Stimulated activated CD8-positive, alpha-beta memory T cell treated with anti-CD3 and anti-CD28 coated beads, Interleukin-4, amount 100 ng/mL, for 24 hours (primary cell): ENCODE data around the gene BNIP3.
"Not testable (repeated sequence)": the region's sequence is repeated elsewhere in the genome, so short reads cannot be mapped to it uniquely, and the experiment has no call there.

Experiments used
- DNase-seq: peaks from one replicate; pipeline ENCODE4 v3.0.0-alpha.2; 2020; ENCODE audit warnings: low read depth

BNIP3 gene

DNA sequence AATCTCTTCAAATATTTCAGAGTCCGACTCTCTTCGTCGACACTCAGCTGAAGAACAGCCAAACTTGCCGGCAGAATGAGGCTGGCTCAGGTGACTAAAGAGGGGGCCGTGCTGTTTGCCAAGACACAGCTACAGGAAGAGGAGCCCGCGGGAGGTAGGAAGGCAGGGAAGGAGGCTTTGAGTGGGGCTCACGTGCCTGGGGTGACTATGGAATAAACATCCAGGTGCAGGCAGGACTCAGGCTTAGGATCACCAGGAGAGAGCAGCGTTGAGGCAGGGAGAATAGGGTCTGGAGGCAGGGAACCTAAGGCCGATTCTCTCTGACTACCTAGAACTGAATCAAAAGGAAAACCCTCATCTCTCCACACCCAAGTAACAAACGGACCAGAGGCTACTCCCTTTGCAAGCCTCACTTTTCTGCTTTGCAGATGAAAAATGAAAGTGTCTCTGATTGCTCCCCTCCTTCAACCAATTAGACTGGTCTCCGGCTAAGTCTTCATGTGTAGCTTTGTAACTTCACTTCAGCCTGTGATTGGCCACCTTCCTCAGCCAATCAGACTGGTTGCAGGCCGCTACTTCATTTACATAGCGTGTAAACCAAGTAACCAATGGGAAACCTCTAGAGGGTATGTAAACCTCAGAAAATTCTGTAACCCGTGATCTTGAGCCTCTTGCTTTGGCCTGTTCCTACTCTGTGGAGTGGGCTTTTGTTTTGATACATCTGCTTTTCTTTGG is 19.7 kb upstream of the BNIP3 start:
- no peak for DNase-seq

DNA sequence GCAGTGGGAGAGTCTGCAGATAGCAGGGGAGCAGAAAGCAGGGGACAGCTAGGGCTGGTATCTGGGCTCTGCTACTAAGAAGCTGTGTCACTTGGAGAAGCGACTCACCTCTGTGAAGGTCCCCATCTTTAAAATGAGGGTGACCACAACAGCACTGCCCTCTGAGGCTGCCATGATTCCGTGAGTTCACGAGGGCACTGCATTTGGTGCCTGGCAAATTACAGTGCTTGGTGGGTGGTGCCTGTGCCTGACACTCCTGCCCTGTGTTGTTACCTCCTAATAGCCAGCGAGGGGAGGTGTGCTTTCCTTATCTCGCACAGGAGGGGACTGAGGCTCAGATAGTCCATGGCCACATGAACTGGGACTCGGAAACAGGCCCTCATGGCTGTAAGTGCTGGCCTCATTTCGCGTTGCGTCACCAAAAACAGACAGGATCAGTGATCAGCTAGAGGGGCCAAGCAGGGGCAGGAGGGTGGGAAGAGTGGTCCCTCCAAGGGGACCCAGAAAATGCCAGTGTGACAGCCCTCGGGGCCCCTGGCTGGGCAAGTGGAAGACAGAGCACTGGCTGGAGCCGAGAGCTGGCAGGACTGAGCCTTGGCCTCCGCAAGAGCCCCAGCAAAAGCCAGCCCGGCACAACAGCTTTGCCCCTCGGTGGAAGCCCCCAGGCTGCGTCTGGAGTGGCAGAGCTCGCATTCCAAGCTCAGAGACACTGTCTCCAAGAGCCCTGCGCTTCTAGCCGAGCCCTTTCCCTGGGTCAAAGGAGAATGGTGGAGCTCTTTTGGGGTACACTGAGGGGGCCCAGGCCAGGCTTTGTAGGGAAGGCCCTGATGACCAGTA is 17.3 kb upstream of the BNIP3 start:
- DNase-seq = no peak

DNA sequence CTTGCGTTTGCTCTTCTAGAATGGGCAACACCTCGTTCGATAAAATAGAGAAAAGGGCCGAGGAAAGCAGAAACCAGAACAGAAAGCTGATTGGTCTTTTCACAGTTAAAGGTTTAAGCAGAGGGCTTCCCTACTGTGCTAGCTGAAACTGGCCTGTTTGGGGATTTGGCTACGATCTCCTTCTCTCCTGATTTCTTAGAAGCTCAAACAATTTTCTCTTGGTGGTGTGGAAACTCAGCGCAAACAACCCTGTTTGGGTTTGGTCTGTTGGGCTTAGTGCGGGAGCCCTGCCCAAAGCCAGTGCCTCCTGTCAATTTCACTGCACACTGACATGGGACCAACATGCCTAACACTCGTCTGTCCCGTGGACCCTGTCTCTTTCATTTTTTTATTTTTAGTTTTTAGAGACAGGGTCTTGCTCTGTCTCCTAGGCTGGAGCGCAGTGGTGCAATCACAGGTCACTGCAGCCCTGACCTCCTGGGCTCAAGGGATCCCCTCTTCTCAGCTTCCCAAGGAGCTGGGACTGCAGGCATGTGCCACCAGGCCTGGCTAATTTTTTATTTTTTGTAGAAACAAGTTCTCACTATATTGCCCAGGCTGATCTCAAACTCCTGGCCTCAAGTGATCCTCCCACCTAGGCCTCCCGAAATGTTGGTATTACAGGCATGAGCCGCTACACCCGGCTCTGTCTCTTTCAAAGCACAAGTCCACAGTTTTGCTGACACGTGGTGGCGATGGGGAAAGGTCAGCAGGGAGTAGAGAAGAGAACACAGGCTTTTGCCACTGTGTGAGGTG is 16.5 kb upstream of the BNIP3 start:
- no peak for DNase-seq

- no peak for DNase-seq
Observed at GRCh38 chr10:131997366-131998049, 15.8 kb upstream of the BNIP3 start.

DNA sequence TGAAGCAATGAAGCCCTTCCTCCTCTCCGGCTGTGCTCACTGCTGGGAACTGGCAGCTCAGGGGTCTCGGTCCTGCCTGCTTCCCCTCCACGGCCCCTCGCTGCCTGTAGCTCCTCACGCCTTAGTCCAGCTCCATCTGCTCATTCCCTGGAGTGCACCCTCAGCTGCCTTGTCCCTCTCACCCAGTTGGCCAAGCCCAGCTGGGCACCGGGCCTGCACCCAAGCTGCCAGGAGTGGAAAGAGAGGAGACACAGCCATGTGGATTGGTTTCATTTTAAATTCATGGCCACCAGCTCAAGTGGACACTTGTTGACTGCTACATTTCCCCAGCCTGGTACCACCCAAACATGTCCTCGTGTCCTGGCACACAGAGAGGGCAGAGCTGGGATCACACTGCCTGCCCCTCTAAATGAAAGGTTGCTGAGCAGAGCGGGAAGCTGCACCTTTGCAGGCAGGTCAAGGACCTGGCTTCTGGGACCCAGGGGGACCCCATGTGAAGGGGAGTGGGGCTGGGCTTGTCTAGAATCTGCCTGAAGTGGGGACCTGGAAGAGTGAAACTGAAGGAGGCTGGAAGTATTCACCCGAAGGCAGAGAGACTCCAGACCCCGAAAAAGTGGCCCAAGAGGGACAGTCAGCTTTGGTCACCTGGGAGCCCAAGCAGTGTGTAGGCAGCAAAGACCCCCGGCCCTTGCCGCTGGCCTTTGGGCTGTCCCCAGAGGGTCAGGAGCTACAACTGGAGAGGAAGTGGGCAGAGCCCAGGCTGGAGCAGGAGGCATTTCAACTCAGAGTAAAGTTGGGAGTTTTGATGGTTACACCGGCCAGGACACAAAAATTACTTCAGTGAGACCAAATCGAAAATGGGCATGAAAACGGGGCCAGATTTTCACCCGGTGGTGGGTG is 15.0 kb upstream of the BNIP3 start:
- no peak for DNase-seq

DNA sequence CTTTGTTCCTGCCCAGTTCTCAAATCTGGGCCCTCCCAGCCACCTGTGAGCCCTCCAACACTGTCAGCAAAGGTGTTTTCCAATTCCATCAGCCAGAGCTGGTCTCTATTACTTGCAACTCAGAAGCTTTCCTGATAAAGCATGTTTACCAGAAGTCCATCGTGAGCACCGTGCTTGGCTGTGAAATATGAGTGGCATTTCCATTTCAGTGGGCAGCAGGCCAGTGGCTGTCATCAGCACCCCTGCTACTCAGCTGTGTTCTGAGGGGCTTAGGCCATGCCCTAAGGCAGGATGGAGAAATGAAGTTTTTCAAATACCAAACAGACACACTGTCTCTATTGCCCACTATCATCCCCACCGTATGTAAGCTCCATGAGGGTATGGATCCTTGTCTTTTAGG is 12.7 kb upstream of the BNIP3 start:
- DNase-seq = no peak

DNA sequence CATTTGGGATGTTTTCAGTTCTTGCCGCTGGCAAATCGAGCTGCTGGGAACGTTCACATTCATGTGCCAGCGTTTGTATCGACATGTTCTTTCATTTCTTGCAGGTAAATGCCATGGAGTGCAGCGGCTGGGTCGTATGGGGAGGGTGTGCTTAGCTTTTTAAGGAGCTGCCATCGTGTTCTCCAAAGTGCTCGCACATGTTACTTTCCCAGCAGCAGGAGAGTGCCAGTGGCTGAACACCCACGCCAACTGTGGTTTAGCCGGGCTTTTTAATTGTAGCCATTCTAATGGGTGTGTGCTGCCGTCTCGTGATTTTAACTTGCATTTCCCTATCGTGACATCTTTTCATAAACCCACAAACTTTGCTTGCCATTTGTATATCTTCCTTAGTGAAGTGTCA is 11.6 kb upstream of the BNIP3 start:
- no peak for DNase-seq

DNA sequence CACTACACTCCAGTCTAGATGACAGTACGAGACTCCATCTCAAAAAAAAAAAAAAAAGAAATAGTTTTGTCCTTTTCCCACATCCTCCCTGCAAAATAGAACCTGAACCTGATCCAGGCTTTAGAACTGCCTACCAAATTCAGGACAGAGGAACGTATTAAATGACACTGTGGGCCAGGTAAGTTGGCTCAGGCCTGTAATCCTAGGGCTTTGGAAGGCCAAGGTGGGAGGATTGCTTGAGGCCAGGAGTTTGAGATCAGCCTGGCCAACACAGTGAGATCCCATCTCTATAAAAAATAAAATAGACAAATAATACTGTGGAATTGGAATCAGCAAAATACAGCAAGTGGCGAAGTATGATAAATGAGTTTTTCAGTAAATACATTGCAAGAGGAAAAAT is 10.0 kb upstream of the BNIP3 start:
- DNase-seq = no peak

GRCh38 chr10:131987786-131988185 is 6.1 kb upstream of the BNIP3 start:
- not testable (repeated sequence) for DNase-seq

DNA sequence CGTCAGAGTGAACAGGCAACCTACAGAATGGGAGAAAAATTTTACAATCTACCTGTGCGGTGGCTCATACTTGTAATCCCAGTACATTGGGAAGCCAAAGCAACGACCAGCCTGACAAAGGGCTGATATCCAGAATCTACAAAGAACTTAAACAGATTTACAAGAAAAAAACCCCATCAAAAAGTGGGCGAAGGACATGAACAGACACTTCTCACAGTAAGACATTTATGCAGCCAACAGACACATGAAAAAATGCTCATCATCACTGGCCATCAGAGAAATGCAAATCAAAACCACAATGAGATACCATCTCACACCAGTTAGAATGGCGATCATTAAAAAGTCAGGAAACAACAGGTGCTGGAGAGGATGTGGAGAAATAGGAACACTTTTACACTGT is 5.6 kb upstream of the BNIP3 start:
- not testable (repeated sequence) for DNase-seq

GRCh38 chr10:131986851-131987250 is 5.1 kb upstream of the BNIP3 start:
- DNase-seq = not testable (repeated sequence)

GRCh38 chr10:131983780-131984179 is 2.1 kb upstream of the BNIP3 start:
- no peak for DNase-seq

GRCh38 chr10:131982796-131983195 is 1.1 kb upstream of the BNIP3 start:
- no peak for DNase-seq

DNA sequence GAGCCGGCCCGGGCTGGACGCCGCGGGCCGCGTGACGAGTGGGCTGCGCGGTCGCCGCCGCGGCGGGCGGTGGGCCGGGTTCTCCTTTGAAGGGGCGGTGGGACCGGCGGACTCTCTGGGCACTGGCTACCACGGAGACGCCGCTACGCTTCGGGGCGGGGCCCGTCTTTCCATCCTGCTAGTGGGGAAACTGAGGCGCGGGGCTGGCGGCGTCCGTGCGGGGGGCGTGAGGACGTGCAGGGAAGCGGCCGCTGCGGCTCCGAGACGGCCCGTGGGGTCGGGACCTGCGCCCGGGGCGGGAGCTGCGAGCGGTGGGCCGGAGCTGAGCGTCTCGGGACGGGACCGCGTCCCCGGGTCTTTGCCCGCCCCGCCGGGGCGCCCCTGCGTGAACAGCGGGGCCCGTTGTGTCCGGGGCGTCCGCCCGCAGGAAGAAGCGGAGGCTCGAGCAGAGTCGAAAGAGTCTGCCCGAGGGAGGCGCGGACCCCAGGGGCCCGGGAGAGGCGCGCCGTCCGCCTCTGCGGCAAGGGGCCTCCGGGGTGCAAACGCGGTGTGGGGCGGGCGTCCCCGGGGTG is 548 bp upstream of the BNIP3 start:
- DNase-seq = no peak

GRCh38 chr10:131980761-131981428 is 828 bp downstream of the BNIP3 start:
- no peak for DNase-seq

GRCh38 chr10:131980321-131980720 is 1.4 kb downstream of the BNIP3 start:
- DNase-seq = no peak

DNA sequence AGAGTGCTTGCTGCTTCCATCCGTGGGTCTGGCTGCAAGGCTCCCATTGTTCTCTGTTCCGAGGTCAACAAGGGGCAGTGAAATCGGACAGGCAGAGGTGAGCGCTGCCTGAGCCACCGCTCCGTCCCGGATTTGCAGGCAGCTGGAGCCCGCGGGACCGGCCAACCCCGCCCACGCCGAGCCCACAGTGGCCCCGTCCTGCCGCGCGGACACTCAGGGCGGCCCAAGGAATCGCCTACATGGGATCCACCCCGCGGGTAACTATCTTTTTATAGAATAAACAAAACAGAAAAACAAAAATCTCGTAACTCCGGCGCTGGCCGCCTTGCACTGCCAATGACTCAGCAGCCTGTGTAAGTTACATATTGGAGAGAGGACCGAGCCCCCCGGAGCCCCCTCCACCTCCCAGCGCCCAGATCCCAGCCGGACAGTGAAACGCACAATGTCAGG is 1.9 kb downstream of the BNIP3 start:
- no peak for DNase-seq

- DNase-seq = no peak
Observed at GRCh38 chr10:131979336-131979735, 2.4 kb downstream of the BNIP3 start.

GRCh38 chr10:131978851-131979250 is 2.9 kb downstream of the BNIP3 start:
- DNase-seq = no peak

GRCh38 chr10:131978366-131978765 is 3.4 kb downstream of the BNIP3 start:
- DNase-seq = no peak
